HG03045 (cell line): ENCODE data around the gene OTOA.
"Not testable (repeated sequence)": the region's sequence is repeated elsewhere in the genome, so short reads cannot be mapped to it uniquely, and the experiment has no call there.

Source experiments
- ATAC-seq: cut with Tn5 transposase; IDR thresholded peaks from one replicate; pipeline ENCODE4 v1.9.1; 2021; ENCODE audit warnings: mild to moderate bottlenecking, moderate library complexity; ENCODE audit not compliant: unreplicated experiment

The OTOA gene

GRCh38 chr16:21663889-21664647 is at the start of gene OTOA:
TSS of gene OTOA (plus strand) at chr16:21663968. CDS start at chr16:21678515, 14,547 bp downstream.
- no peak for ATAC-seq

- no peak for ATAC-seq
Measured at GRCh38 chr16:21614896-21615295, 48.9 kb upstream of the OTOA start.

- no peak for ATAC-seq
Measured at GRCh38 chr16:21617607-21618006, 46.2 kb upstream of the OTOA start.

- ATAC-seq: no peak
Measured at GRCh38 chr16:21618281-21618680, 45.5 kb upstream of the OTOA start.

GRCh38 chr16:21619765-21620425 is 43.9 kb upstream of the OTOA start:
- no peak for ATAC-seq

GRCh38 chr16:21620592-21620991 is 43.2 kb upstream of the OTOA start:
- ATAC-seq: no peak

- no peak for ATAC-seq
Measured at GRCh38 chr16:21622545-21622944, 41.2 kb upstream of the OTOA start.

GRCh38 chr16:21625026-21625425 is 38.7 kb upstream of the OTOA start:
- ATAC-seq: no peak

- ATAC-seq: no peak
Measured at GRCh38 chr16:21626659-21627277, 37.0 kb upstream of the OTOA start.

GRCh38 chr16:21628121-21628726 is 35.5 kb upstream of the OTOA start:
- no peak for ATAC-seq

- no peak for ATAC-seq
Measured at GRCh38 chr16:21628772-21629171, 35.0 kb upstream of the OTOA start.

GRCh38 chr16:21629616-21630539 is 33.9 kb upstream of the OTOA start:
- not testable (repeated sequence) for ATAC-seq

- ATAC-seq: not testable (repeated sequence)
Measured at GRCh38 chr16:21630866-21631265, 32.9 kb upstream of the OTOA start.

- ATAC-seq: not testable (repeated sequence)
Measured at GRCh38 chr16:21631376-21631775, 32.4 kb upstream of the OTOA start.

GRCh38 chr16:21631951-21632575 is 31.7 kb upstream of the OTOA start:
- ATAC-seq: not testable (repeated sequence)

- ATAC-seq: no peak
Measured at GRCh38 chr16:21634216-21634615, 29.6 kb upstream of the OTOA start.

GRCh38 chr16:21635694-21636093 is 28.1 kb upstream of the OTOA start:
- ATAC-seq: not testable (repeated sequence)

- ATAC-seq: no peak
Measured at GRCh38 chr16:21637032-21637968, 26.5 kb upstream of the OTOA start.

GRCh38 chr16:21638573-21638975 is 25.2 kb upstream of the OTOA start:
- no peak for ATAC-seq
